ENCODE results near the gene ST8SIA2. TPM values are rescaled to one million over a fixed set of nuclear protein-coding genes. Genes with fewer than 3 reads are reported as not detected.

The ST8SIA2 gene
- total RNA-seq, 1 donor from 2014 or later, result not detected

DNA sequence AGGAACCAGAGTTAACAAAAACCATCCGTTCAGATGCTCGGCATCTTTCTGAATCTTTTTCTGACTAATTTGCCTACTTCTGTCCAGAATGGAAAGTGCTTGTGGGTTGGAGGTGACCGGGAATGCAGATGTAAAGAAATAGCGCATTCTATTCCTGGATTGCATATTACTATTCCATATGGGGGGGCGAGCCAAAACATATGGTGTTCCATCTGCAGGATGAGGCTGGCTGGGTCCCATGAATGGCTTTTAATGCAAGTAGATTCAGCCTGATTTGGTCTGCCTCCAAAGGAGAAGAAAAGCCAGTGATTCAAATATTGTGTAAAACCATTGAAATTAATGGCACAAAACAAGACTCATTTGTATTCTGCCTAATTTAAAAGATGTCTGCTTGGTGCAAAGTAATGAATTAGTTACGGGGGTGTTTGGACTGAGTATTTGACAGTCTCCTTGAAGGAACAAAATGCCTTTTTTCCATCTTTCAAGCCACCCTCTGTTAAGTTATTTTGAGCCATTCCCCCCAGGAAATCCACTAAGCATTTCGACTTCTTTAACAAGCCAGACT, 99.0 kb downstream of the ST8SIA2 start:
- Histone ChIP-seq H3K9me3 (peaks cover 0 to 5% of the 10 kb centered on the region in 2 donors), H3K4me1 (no peaks in the 10 kb centered on the region), H3K27ac (no peak overlapping the region), H3K4me3 (no peak overlapping the region), H3K27me3 (no peaks in the 10 kb centered on the region), H3K36me3 (no peaks in the 10 kb centered on the region)
- intact Hi-C loops (cut with DNase I), result no loop called here
- DNase-seq (ENCODE audit: low spot score in 2 of 2), result no peak
- TF ChIP-seq, protein P1, sequence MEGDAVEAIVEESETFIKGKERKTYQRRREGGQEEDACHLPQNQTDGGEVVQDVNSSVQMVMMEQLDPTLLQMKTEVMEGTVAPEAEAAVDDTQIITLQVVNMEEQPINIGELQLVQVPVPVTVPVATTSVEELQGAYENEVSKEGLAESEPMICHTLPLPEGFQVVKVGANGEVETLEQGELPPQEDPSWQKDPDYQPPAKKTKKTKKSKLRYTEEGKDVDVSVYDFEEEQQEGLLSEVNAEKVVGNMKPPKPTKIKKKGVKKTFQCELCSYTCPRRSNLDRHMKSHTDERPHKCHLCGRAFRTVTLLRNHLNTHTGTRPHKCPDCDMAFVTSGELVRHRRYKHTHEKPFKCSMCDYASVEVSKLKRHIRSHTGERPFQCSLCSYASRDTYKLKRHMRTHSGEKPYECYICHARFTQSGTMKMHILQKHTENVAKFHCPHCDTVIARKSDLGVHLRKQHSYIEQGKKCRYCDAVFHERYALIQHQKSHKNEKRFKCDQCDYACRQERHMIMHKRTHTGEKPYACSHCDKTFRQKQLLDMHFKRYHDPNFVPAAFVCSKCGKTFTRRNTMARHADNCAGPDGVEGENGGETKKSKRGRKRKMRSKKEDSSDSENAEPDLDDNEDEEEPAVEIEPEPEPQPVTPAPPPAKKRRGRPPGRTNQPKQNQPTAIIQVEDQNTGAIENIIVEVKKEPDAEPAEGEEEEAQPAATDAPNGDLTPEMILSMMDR (IDR thresholded peaks at IDR 0.05), result no peak

DNA sequence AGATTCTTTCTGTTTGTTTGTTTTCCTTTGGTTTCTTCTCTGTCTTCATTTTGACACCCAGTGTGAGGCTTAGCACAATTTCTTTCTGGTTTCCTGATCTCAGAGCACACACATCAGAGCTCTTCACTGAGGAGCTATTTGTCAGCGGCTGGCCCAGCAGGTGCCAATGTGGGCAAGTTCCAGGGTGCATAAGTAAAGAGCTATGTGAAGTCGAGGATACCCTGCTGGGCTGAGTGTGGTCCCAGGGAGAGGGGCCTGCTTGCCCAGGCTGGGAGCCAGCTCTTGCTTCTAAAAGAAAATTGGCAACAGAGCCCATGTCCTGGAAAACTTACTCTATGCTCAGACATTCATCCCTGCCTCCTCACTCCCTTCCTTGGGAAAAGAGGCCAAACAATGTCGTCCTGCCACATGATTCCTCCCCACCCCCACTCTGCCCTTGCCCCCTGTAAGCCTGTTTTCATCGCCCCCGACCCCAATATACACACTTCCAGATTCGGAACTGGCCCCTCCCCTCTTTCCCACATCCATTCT, 101.2 kb downstream of the ST8SIA2 start:
- H3K4me3 ChIP-seq, result no peak overlapping the region
- peaks cover 0 to 1% of the 10 kb centered on the region in 2 donors for H3K9me3 ChIP-seq
- TF ChIP-seq, protein P1 (IDR thresholded peaks at IDR 0.05), result no peak
- H3K27me3 ChIP-seq, result no peaks in the 10 kb centered on the region
- H3K27ac ChIP-seq, result no peak overlapping the region
- no peak for DNase-seq (ENCODE audit: low spot score in 2 of 2)
- intact Hi-C loops (cut with DNase I), result no loop called here
- H3K36me3 ChIP-seq, result no peaks in the 10 kb centered on the region
- no peaks in the 10 kb centered on the region for H3K4me1 ChIP-seq

DNA sequence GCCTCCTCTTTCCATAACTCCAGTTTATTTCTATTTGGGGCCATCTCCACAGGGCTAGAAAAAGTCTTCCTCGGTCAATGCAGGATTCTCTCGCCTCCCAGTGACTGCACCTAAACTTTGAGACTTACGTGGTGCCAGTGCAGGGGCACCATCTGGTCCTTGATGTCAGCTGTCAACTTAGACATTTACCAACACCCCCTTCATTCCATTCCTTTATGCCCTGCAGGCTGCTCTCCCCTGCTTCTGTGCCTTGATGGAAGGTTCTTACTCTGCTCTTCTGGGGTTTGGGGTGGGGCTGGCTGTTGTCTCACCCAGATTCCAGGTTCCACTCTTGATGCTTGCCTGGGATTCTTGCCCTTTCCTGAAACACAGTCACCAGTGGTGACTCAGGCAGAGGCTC, 101.8 kb downstream of the ST8SIA2 start:
- TF ChIP-seq, protein P1 (IDR thresholded peaks at IDR 0.05), result no peak
- intact Hi-C loops (cut with DNase I), result no loop called here
- no peaks in the 10 kb centered on the region for H3K27me3 ChIP-seq
- H3K4me1 ChIP-seq, result no peaks in the 10 kb centered on the region
- DNase-seq (ENCODE audit: low spot score in 2 of 2), result no peak
- no peaks in the 10 kb centered on the region for H3K36me3 ChIP-seq
- no peak overlapping the region for H3K4me3 ChIP-seq
- no peaks in the 10 kb centered on the region for H3K9me3 ChIP-seq
- no peak overlapping the region for H3K27ac ChIP-seq

DNA sequence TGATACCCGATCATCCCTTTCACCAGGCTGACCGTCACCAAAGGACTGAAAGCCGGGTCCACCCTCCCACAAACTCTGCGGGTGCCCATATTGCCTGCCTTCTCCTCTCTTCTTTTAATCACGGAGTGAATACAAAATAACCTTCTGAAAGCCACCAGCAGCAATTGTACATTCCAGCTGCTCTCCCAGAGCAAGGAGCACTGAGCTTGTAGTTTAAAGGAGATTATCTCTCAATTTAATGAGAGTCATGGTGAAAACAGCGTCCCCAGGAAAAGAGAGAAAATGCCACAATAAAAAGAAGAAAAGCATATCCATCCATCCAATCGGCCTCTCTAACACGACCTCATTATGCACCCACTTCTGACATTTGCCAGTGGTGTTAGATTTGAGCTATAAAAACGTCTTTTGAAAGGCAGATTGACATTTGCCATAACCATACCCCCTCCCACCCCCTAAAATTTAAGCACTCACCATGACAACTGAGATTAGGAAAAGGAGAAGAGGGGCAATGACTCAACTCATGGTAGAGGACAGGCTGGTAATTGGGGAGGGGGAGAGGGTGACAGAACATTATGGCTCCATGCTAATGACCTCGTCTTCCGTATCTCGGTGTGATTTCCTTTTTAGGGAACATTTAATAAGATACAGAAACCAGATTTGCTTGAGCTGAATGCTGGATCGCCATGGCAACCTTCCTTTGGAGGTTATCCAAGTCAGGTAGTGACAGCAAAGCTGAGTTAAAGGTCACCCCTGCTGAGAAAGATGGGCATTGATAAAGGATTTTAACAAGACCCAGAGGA, 106.2 kb downstream of the ST8SIA2 start:
- H3K9me3 ChIP-seq, result no peaks in the 10 kb centered on the region
- no peak overlapping the region for H3K4me3 ChIP-seq
- H3K4me1 ChIP-seq, result no peaks in the 10 kb centered on the region
- no peak for DNase-seq (ENCODE audit: low spot score in 2 of 2)
- no peak overlapping the region for H3K27ac ChIP-seq
- TF ChIP-seq, protein P1 (IDR thresholded peaks at IDR 0.05), result no peak
- H3K36me3 ChIP-seq, result no peaks in the 10 kb centered on the region
- intact Hi-C loops (cut with DNase I), result no loop called here
- H3K27me3 ChIP-seq, result no peaks in the 10 kb centered on the region

DNA sequence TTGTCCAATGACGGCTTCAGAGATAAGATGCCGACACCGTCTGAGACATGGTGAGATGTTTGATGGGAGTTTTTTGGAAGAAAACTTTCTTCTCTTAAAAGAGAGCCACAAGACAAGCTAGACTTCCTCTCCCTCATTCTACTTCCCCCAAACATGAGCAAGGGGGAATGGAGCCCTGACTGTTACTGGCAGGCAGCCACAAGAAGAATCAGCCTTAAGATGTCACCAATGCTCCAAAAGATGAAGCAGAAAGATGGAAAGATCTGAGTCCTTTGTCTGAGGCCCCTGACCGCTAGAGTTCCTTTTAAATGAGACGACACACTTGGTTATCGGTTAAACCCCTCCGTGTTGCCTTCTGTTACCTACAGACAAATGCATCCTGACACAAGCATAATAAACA, 108.7 kb downstream of the ST8SIA2 start:
- TF ChIP-seq, protein P1 (IDR thresholded peaks at IDR 0.05), result no peak
- DNase-seq (ENCODE audit: low spot score in 2 of 2), result no peak
- Histone ChIP-seq H3K9me3 (peaks cover 0 to 5% of the 10 kb centered on the region in 2 donors), H3K36me3 (no peaks in the 10 kb centered on the region), H3K27ac (no peak overlapping the region), H3K4me3 (no peak overlapping the region), H3K27me3 (no peaks in the 10 kb centered on the region), H3K4me1 (no peaks in the 10 kb centered on the region)
- intact Hi-C loops (cut with DNase I), result no loop called here

Measured in ascending aorta (tissue), 2 donors.